Measurements from ENCODE around the gene KCTD17.
A peak's percentile ranks its signal among the peaks of the same experiment; 100 is the strongest.
"Not testable (repeated sequence)": the region's sequence is repeated elsewhere in the genome, so short reads cannot be mapped to it uniquely, and the experiment has no call there.

The KCTD17 gene

GRCh38 chr22:37062702-37063381 lies 11.3 kb downstream of the KCTD17 start:
- no peak for DNase-seq

GRCh38 chr22:37063431-37064420 lies 12.2 kb downstream of the KCTD17 start:
- no peak for DNase-seq

DNA sequence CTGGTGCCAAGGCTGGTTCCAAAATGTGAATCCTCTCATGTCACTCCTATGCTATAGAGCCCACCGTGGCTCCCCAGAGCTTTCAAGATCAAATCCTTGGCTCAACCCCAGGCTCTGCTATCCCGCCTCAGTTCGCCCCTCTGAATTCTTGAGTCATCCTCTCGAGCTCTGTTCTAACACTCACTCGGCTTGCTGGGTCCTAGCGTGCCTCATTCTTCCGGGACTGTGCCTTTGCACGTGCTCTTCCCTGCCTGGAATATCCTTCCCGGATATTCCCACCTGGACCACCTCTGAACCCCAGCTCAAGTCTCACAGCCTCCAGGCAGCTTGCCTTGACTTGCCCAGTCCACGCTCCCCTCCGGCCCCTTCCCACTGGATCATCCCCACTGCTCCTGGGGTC lies 13.0 kb downstream of the KCTD17 start:
- DNase-seq = no peak

GRCh38 chr22:37065180-37065579 lies 13.6 kb downstream of the KCTD17 start:
- no peak for DNase-seq

- no peak for DNase-seq
Measured at GRCh38 chr22:37065961-37066360, 14.4 kb downstream of the KCTD17 start.

- DNase-seq = no peak
Measured at GRCh38 chr22:37067428-37067827, 15.9 kb downstream of the KCTD17 start.

- DNase-seq = no peak
Measured at GRCh38 chr22:37068859-37069258, 17.3 kb downstream of the KCTD17 start.

DNA sequence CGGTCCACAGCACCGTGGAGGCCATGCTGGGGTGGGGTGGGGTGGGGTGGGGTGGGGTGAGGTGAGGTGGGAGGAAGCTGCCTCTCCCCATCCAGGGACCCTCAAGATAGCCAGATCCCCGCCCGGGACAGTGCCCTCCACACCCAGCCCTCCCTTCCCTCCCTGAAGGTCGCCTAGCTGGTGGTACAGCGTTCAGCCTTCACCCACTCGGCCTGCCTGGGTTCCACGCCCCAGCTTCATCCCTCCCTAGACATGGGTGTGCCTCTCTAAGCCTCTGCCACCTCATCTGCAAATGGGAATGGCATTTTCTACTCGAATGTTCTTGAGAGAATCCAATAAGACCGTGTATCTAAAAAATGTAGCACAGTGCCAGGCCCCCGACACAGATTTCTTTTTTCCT lies 17.8 kb downstream of the KCTD17 start:
- no peak for DNase-seq

- no peak for DNase-seq
Measured at GRCh38 chr22:37069719-37070118, 18.2 kb downstream of the KCTD17 start.

- DNase-seq = no peak
Measured at GRCh38 chr22:37070334-37070733, 18.8 kb downstream of the KCTD17 start.

DNA sequence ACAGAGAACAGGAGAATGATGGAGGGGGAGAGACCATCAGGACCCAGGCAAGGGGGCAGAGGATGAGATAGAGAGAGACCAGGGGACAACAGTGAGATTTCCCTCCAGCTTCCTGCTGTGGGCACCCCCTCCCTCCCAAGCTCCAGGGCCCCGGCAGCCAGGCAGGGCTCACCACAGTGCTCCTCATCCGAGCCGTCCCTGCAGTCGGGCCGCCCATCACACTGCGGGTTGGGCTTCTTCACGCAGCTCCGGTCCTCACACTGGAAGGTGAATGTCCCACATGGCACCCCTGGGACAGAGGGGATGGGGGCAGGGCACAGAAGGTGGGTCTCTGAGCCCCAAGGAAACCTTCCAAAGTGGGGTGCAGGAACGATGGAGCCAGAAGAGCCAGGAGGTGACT lies 19.2 kb downstream of the KCTD17 start:
- no peak for DNase-seq

GRCh38 chr22:37071850-37072592 lies 20.5 kb downstream of the KCTD17 start:
- DNase-seq = not testable (repeated sequence)

DNA sequence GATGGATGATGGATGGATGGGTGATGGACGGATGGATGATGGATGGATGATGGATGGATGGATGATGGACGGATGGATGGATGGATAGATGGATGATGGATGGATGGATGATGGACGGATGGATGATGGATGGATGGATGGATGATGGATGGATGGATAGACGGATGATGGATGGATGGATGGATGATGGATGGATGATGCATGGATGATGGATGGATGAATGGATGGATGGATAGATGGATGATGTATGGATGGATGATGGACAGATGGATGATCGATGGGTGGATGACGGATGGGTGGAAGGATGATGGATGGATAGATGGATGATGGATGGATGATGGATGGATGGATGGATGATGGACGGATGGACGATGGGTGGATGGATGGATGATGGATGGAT lies 21.1 kb downstream of the KCTD17 start:
- no peak for DNase-seq

- DNase-seq = no peak
Measured at GRCh38 chr22:37074537-37074936, 23.0 kb downstream of the KCTD17 start.

GRCh38 chr22:37075046-37075445 lies 23.5 kb downstream of the KCTD17 start:
- no peak for DNase-seq

GRCh38 chr22:37075822-37076433 lies 24.4 kb downstream of the KCTD17 start:
- DNase-seq = no peak

DNA sequence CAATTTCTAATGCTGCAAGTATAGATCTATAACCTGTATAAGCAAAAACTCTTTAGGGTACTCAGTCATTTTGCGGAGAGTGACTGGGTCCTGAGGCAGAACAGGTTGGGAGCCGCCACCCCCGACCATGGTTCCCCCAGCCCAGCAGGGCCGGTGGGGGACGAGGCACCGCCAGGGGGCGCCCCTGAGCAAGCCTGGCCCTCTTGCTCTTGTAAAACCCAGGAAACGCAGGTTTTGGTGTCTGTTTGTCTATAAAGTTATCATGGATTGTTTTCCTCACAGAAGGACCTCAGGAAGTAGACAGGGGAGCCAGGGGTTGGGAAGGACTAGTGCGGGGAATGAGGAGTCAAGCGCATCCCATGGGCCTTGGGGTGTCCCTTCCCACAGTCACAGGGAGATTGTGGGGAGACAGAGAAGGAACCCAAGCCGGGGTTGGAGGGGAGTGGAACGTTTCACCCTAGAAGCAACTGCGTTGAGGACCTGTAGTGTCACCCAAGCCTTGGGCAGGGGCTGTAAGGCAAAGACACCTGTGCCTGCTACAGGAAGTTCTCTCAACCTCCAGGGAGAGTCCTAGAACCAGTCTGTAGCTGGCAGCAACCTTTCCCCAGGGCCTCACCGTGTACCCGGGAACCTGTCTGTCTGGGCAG lies 26.4 kb downstream of the KCTD17 start:
- peak; percentile 23 for DNase-seq

DNA sequence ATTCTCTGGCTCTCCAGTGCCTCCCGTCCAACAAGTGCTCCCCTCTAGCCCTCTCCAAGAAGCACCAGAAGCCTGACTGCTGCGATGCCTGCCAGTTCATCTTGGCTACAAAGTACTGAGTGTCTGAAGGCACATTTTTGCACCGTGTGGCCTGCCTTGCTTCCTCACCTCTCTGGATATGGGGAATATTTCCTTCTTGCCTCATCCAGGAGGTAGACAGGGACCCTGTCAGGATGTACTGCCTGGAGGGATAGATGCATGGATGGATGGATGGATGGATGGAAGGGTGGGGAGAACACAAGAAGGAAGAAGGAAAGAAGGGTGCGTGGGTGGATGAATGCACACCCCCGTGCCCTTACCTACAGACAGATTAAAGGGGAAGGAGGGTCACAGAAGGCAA lies 27.6 kb downstream of the KCTD17 start:
- DNase-seq = no peak

DNA sequence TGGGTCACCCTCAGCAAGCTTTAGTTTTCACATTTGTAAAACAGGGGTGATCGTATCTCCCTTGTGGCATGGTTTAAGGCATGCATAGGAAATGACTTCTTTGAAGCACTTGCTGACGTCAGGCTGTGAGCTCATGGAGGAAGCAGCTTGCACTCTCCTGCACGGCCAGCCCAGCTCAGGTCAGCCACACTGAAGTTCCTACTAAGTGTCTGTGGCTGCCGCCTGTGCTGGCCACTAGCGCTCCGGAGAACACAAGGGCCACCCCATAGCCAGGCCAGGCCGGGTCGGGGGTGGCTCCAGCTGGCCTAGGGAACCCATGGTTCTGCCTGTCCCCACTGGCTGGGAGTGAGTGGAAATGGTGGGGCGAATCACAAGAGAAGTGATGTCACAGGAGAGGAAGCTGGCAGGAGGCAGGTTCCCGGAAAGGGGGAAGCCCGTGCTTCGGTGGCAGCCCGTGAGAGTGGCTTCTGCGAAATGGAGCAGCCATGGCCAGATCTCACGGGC lies 28.2 kb downstream of the KCTD17 start:
- peak; percentile 36 for DNase-seq

DNA sequence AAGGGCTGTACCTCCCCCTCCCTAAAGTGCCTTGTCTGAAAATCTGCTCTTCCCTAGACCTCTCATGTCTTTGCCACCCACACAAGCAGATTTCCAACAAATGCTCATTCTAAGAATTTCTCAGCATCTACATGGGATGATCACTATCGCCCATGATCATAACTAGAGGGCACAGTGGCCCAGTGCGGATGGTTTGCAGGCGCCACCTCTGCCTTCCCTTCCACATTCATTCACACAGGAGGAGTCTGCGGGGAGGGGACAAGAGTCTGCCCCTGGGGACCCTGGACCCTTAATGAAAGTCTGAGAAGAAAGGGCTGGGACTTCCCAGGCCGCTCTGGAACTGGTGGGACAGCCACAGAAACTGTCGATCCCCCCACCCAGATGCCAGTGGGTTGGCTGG lies 28.9 kb downstream of the KCTD17 start:
- no peak for DNase-seq

DNA sequence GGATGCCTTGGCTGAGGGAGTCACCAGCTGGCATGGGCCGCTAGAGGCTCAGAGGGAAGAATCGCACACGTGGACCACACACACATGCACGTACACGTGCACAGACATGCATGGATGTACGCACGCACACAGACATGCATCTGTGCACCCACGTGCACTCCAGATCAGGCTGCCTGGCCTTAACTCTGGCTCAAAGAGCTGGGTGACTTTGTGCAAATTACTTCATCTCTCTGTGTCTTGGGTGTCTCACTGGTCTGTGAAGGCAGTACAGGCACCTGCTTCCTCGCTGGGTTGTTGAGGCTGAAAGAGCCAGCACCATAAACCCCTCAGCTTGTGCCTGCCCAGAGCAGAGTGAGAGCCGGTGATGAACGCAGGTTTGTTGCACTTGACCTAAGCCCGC lies 29.3 kb downstream of the KCTD17 start:
- no peak for DNase-seq

DNA sequence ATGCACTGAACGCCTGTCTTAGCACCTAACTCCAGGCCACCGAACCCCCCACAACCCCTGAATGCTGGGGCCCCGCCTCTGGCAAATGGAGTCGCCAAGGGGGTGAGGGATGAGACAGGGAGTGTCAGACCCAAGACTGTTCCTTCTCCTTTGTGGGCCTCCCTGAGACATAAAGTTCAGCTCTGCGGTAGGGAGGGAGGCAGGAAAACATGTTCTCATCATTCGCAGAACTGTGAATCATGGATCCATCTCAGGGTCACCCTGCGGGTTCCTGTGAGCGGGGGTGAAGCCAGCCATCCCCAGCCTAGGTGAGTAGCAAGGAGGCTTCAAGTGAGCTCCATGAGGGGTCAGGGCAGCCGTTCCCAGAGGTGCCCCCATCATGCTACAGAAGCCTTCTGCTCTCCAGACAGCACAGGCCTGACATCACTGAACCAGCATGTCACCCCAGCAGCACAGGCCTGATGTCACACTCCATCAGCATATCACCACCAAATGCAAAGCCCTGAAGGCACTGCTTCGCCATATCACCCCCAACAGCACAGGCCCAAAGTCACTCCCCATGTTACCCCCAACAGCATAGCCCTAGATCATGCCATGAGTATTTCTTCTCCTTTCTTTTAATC lies 30.8 kb downstream of the KCTD17 start:
- DNase-seq = peak; percentile 17
